ENCODE measurements around the gene LRRC53. TPM values are rescaled to one million over a fixed set of nuclear protein-coding genes. Genes with fewer than 3 reads are reported as not detected.

Gene LRRC53
- total and polyA plus RNA-seq, 9 donors, result not detected

DNA sequence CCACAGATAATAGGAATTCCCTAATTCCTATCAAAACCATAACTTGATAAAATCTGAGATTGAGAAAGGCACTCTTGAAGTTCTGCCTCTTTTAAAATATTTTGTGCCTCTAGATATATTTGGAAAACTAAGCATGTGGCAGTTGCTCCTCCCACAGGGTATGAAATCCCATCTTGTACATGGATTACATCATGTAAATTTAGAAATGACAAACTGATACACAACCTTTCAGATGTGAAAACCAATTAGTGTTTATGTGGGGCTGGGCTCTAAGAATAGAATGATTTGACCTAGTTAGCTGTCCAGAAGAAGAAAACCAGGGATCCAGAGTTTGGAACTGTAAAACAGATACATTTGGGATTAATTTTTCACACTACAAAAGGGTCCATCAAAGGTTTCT is 15.7 kb downstream of the LRRC53 start:
- Histone ChIP-seq H3K27ac (no peak overlapping the region), H3K27me3 (no peaks in the 10 kb centered on the region), H3K4me1 (ENCODE audit: insufficient read depth) (no peaks in the 10 kb centered on the region), H3K9me3 (no peaks in the 10 kb centered on the region), H3K4me3 (no peak overlapping the region), H3K36me3 (no peaks in the 10 kb centered on the region)
- intact Hi-C loops (cut with DNase I), result no loop called here
- no peak for DNase-seq
- TF ChIP-seq EP300 (IDR thresholded peaks at IDR 0.05), result no peak
- no peak for TF ChIP-seq POLR2A (IDR thresholded peaks at IDR 0.05)
- TF ChIP-seq, protein P1, sequence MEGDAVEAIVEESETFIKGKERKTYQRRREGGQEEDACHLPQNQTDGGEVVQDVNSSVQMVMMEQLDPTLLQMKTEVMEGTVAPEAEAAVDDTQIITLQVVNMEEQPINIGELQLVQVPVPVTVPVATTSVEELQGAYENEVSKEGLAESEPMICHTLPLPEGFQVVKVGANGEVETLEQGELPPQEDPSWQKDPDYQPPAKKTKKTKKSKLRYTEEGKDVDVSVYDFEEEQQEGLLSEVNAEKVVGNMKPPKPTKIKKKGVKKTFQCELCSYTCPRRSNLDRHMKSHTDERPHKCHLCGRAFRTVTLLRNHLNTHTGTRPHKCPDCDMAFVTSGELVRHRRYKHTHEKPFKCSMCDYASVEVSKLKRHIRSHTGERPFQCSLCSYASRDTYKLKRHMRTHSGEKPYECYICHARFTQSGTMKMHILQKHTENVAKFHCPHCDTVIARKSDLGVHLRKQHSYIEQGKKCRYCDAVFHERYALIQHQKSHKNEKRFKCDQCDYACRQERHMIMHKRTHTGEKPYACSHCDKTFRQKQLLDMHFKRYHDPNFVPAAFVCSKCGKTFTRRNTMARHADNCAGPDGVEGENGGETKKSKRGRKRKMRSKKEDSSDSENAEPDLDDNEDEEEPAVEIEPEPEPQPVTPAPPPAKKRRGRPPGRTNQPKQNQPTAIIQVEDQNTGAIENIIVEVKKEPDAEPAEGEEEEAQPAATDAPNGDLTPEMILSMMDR (IDR thresholded peaks at IDR 0.05), result no peak

GRCh38 chr1:74486036-74486435 is 26.4 kb downstream of the LRRC53 start:
- no peak for DNase-seq
- Histone ChIP-seq H3K27me3 (no peaks in the 10 kb centered on the region), H3K36me3 (no peaks in the 10 kb centered on the region), H3K4me3 (no peak overlapping the region), H3K9me3 (no peaks in the 10 kb centered on the region), H3K4me1 (ENCODE audit: insufficient read depth) (no peaks in the 10 kb centered on the region), H3K27ac (no peak overlapping the region)
- intact Hi-C loops (cut with DNase I), result no loop called here
- WGBS, 3 donors, result 72 to 84% (median 82%) methylated on average over 1 of the region's 1 CpG
- TF ChIP-seq POLR2A (IDR thresholded peaks at IDR 0.05), result no peak

GRCh38 chr1:74485622-74486021 is 26.8 kb downstream of the LRRC53 start:
- no peaks in the 10 kb centered on the region for H3K4me1 ChIP-seq (ENCODE audit: insufficient read depth)
- intact Hi-C loops (cut with DNase I), result no loop called here
- no peak for TF ChIP-seq EP300 (IDR thresholded peaks at IDR 0.05)
- no peak for TF ChIP-seq POLR2A (IDR thresholded peaks at IDR 0.05)
- TF ChIP-seq, protein P1 (IDR thresholded peaks at IDR 0.05), result no peak
- H3K9me3 ChIP-seq, result no peaks in the 10 kb centered on the region
- no peak overlapping the region for H3K27ac ChIP-seq
- no peak for DNase-seq
- no peaks in the 10 kb centered on the region for H3K27me3 ChIP-seq
- WGBS, 3 donors, result 83 to 86% (median 86%) methylated on average over 3 of the region's 3 CpGs
- no peak overlapping the region for H3K4me3 ChIP-seq
- H3K36me3 ChIP-seq, result no peaks in the 10 kb centered on the region

DNA sequence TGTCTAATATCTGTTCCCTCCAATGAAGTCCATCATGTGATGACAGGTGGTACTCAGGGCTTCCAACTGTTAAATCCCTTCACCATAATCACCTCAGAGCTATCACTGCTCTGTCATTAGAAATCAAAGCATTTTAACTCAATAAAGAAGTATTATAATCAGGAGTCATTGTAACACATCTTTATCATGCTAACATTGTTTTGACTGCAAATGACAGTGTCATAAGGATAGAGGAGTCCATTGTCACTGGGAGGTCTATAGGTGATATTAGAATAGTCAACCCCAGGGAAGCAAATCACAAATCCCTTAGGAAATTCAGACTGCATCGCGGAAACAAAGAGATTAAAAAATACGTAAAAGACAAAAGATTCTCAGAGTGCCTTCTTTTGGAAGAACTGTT is 30.8 kb downstream of the LRRC53 start:
- TF ChIP-seq POLR2A (IDR thresholded peaks at IDR 0.05), result no peak
- TF ChIP-seq EP300 (IDR thresholded peaks at IDR 0.05), result no peak
- TF ChIP-seq, protein P1 (IDR thresholded peaks at IDR 0.05), result no peak
- no peaks in the 10 kb centered on the region for H3K4me1 ChIP-seq (ENCODE audit: insufficient read depth)
- no peaks in the 10 kb centered on the region for H3K9me3 ChIP-seq
- no peaks in the 10 kb centered on the region for H3K27me3 ChIP-seq
- H3K27ac ChIP-seq, result no peak overlapping the region
- no peaks in the 10 kb centered on the region for H3K36me3 ChIP-seq
- intact Hi-C loops (cut with DNase I), result no loop called here
- WGBS, 3 donors, result 86 to 94% (median 89%) methylated on average over 3 of the region's 3 CpGs
- no peak for DNase-seq
- H3K4me3 ChIP-seq, result no peak overlapping the region

GRCh38 chr1:74480068-74480467 is 32.3 kb downstream of the LRRC53 start:
- no peaks in the 10 kb centered on the region for H3K4me1 ChIP-seq (ENCODE audit: insufficient read depth)
- TF ChIP-seq, protein P1 (IDR thresholded peaks at IDR 0.05), result no peak
- TF ChIP-seq POLR2A (IDR thresholded peaks at IDR 0.05) (no peak), EP300 (IDR thresholded peaks at IDR 0.05) (no peak)
- WGBS, 3 donors, result 62 to 68% (median 67%) methylated on average over 6 of the region's 6 CpGs
- DNase-seq, result no peak
- no peaks in the 10 kb centered on the region for H3K27me3 ChIP-seq
- H3K9me3 ChIP-seq, result no peaks in the 10 kb centered on the region
- no peak overlapping the region for H3K4me3 ChIP-seq
- H3K36me3 ChIP-seq, result no peaks in the 10 kb centered on the region
- intact Hi-C loops (cut with DNase I), result no loop called here
- H3K27ac ChIP-seq, result no peak overlapping the region
